A549 (cell line): ENCODE measurements around the gene WWC1.

ENCODE experiments used
- CEBPB ChIP-seq, 2 experiments: fragments of >200 bp in 1 of 2; sonication (Bioruptor Twin) in 1 of 2; formaldehyde crosslinking in 1 of 2; IDR thresholded peaks; 2 replicates each; pipeline ENCODE4 v1.6.1; 2012 to 2016
- EP300 ChIP-seq, 2 experiments: fragments of >200 bp; sonication (Bioruptor Twin); formaldehyde crosslinking; IDR thresholded peaks; 2 replicates in 1 of 2; 3 replicates in 1 of 2; pipeline ENCODE4 v1.6.1; 2016 to 2017
- MAZ ChIP-seq: fragments of 150-350 bp; IDR thresholded peaks from 2 replicates; pipeline ENCODE4 v1.6.1; 2014; ENCODE audit warnings: antibody characterized with exemption, low read depth, low read length, borderline replicate concordance
- PHF8 ChIP-seq: fragments of 200-600 bp; sonication (generic); IDR thresholded peaks from 2 replicates; pipeline ENCODE4 v1.6.1; 2016; ENCODE audit warnings: low read depth, mild to moderate bottlenecking, antibody characterized with exemption, moderate library complexity, borderline replicate concordance
- POLR2A ChIP-seq: IDR thresholded peaks from 2 replicates; pipeline ENCODE4 v1.6.1; 2012; ENCODE audit warnings: mild to moderate bottlenecking, low read length
- SMC3 ChIP-seq: fragments of >200 bp; sonication (Bioruptor Twin); formaldehyde crosslinking; IDR thresholded peaks from 3 replicates; pipeline ENCODE4 v1.6.1; 2018; ENCODE audit warnings: inconsistent platforms
- TF ChIP-seq, protein P1 (sequence below): fragments of >200 bp; sonication (Bioruptor Twin); formaldehyde crosslinking; IDR thresholded peaks from 3 replicates; pipeline ENCODE4 v1.5.1; 2016

DNA sequence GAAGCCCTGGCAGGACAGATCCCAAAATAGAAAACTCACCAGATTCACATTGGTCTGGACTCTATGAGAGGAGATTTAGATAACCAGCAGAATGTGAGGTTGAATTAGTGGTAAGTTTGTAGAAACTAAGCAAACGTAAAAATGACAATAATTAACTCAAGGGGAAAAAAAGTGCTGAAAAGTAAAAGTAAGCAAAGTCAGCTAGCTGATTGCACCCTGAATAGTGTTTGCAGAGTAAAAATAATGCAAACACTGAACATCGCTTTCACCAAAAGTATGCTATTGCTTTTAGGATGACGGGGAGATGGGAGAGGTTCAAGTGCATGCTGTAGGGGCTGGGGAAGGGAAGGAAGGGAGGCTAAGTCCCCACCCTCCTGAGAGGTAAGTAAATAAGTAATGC lies 102.3 kb downstream of the WWC1 start:
- TF ChIP-seq SMC3, result no peak
- no peak for TF ChIP-seq PHF8
- no peak for TF ChIP-seq POLR2A
- TF ChIP-seq CEBPB (IDR thresholded peaks at IDR 0.05), result no peak
- no peak for TF ChIP-seq MAZ
- TF ChIP-seq, protein P1, sequence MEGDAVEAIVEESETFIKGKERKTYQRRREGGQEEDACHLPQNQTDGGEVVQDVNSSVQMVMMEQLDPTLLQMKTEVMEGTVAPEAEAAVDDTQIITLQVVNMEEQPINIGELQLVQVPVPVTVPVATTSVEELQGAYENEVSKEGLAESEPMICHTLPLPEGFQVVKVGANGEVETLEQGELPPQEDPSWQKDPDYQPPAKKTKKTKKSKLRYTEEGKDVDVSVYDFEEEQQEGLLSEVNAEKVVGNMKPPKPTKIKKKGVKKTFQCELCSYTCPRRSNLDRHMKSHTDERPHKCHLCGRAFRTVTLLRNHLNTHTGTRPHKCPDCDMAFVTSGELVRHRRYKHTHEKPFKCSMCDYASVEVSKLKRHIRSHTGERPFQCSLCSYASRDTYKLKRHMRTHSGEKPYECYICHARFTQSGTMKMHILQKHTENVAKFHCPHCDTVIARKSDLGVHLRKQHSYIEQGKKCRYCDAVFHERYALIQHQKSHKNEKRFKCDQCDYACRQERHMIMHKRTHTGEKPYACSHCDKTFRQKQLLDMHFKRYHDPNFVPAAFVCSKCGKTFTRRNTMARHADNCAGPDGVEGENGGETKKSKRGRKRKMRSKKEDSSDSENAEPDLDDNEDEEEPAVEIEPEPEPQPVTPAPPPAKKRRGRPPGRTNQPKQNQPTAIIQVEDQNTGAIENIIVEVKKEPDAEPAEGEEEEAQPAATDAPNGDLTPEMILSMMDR, result no peak
- no peak for TF ChIP-seq EP300 (IDR thresholded peaks at IDR 0.05)
